Liver (tissue), 9 donors: ENCODE measurements around the gene SLC1A2. TPM values are rescaled to one million over a fixed set of nuclear protein-coding genes. Genes with fewer than 3 reads are reported as not detected.

ENCODE experiments used
- DNase-seq: peaks from one replicate; pipeline ENCODE4 v3.0.0-alpha.2; 2017; ENCODE audit warnings: low spot score
- H3K27ac ChIP-seq, 2 donors: one replicate each; pipeline ENCODE4 v1.7.0; 2013; ENCODE audit warnings: inconsistent platforms in 2 of 2, low read length in 2 of 2, control low read depth in 1 of 2, low read depth in 1 of 2, mild to moderate bottlenecking in 1 of 2
- H3K27me3 ChIP-seq, 4 donors: one replicate each; pipeline versions ENCODE4 v1.6.1 to v1.7.0; 2013; ENCODE audit warnings: low read length in 3 of 4, inconsistent platforms in 1 of 4, mild to moderate bottlenecking in 1 of 4, moderate library complexity in 1 of 4; ENCODE audit not compliant: control insufficient read depth in 4 of 4, insufficient read depth in 4 of 4
- H3K36me3 ChIP-seq, 4 donors: one replicate each; pipeline versions ENCODE4 v1.6.1 to v1.7.0; 2013; ENCODE audit warnings: low read length in 3 of 4, mild to moderate bottlenecking in 3 of 4, low read depth in 1 of 4, moderate library complexity in 1 of 4; ENCODE audit not compliant: control insufficient read depth in 4 of 4, insufficient read depth in 3 of 4
- H3K4me1 ChIP-seq, 4 donors: one replicate each; pipeline versions ENCODE4 v1.6.1 to v1.7.0; 2013; ENCODE audit warnings: low read length in 3 of 4, mild to moderate bottlenecking in 3 of 4, moderate library complexity in 1 of 4; ENCODE audit not compliant: control insufficient read depth in 4 of 4, insufficient read depth in 4 of 4
- H3K4me3 ChIP-seq, 3 donors: one replicate each; pipeline versions ENCODE4 v1.6.1 to v1.7.0; 2013; ENCODE audit warnings: low read length in 3 of 3, control low read depth in 1 of 3, low read depth in 1 of 3, mild to moderate bottlenecking in 1 of 3
- H3K9ac ChIP-seq, 2 donors: one replicate each; pipeline ENCODE4 v1.7.0; 2013; ENCODE audit warnings: low read length in 2 of 2, mild to moderate bottlenecking in 2 of 2, moderate library complexity in 2 of 2, control low read depth in 1 of 2, low read depth in 1 of 2
- H3K9me3 ChIP-seq, 4 donors: one replicate each; pipeline versions ENCODE4 v1.6.1 to v1.7.0; 2013; ENCODE audit warnings: low read length in 3 of 4; ENCODE audit not compliant: control insufficient read depth in 4 of 4
- EGR1 ChIP-seq, 2 donors: IDR thresholded peaks; 2 replicates each; pipeline ENCODE4 v1.6.1; 2016 to 2018; ENCODE audit warnings: antibody characterized with exemption in 2 of 2, low read depth in 2 of 2
- FOXA2 ChIP-seq: IDR thresholded peaks from 2 replicates; pipeline ENCODE4 v1.6.1; 2016; ENCODE audit warnings: antibody characterized with exemption
- GABPA ChIP-seq, 2 donors: IDR thresholded peaks in 1 of 2; conservative IDR thresholded peaks in 1 of 2; 2 replicates each; pipeline ENCODE4 v1.6.1; 2016; ENCODE audit warnings: antibody characterized with exemption in 2 of 2, mild to moderate bottlenecking in 1 of 2, moderate library complexity in 1 of 2
- HNF4A ChIP-seq, 2 donors: conservative IDR thresholded peaks; 2 replicates each; pipeline ENCODE4 v1.6.1; 2016; ENCODE audit warnings: antibody characterized with exemption in 2 of 2, mild to moderate bottlenecking in 2 of 2
- RAD21 ChIP-seq, 2 donors: IDR thresholded peaks; 2 replicates each; pipeline ENCODE4 v1.6.1; 2016; ENCODE audit warnings: antibody characterized with exemption in 2 of 2, mild to moderate bottlenecking in 2 of 2
- RXRA ChIP-seq, 2 donors: IDR thresholded peaks; 2 replicates each; pipeline ENCODE4 v1.6.1; 2017 to 2018; ENCODE audit warnings: antibody characterized with exemption in 2 of 2, mild to moderate bottlenecking in 1 of 2
- SP1 ChIP-seq: IDR thresholded peaks from 2 replicates; pipeline ENCODE4 v1.6.1; 2018; ENCODE audit warnings: antibody characterized with exemption, mild to moderate bottlenecking
- TAF1 ChIP-seq: conservative IDR thresholded peaks from 2 replicates; pipeline ENCODE4 v1.6.1; 2016; ENCODE audit warnings: antibody characterized with exemption, mild to moderate bottlenecking
- YY1 ChIP-seq: IDR thresholded peaks from 2 replicates; pipeline ENCODE4 v1.6.1; 2016; ENCODE audit warnings: antibody characterized with exemption, mild to moderate bottlenecking
- WGBS: extraction: QIAGEN DNeasy Blood & Tissue Kit; methylation state at CpG from one replicate; pipeline ENCODE4 v1.1.7; 2013; 5-methylcytosine and 5-hydroxymethylcytosine counted together
- polyA plus RNA-seq, 2 donors: library from polyadenylated mRNA; stranded (reverse) in 1 of 2; unstranded in 1 of 2; fragments of 200-250 nt in 1 of 2; fragments of >200 nt in 1 of 2; fragmentation: Nextera tagmentation in 1 of 2; extraction: Ambion mirVana in 1 of 2; gene quantifications; one replicate each; pipeline versions ENCODE4 v1.2.1 to v1.2.3, GENCODE V29; 2013 to 2015
- total RNA-seq, 2 donors: library from RNA; depleted of rRNA; stranded (reverse); fragments of >200 nt; gene quantifications; one replicate each; pipeline ENCODE4 v1.2.3, GENCODE V29; 2014
- TF ChIP-seq, protein P1 (sequence below): IDR thresholded peaks from 2 replicates; pipeline ENCODE4 v1.6.1; 2016; ENCODE audit warnings: antibody characterized with exemption
- donor health status: healthy.
- donor health status: healthy.
- donor health status: healthy.
- donor health status: healthy.
- donor health status: healthy.

Gene SLC1A2
- total and polyA plus RNA-seq, 4 donors: 6.4 to 19.5 (median 13.5) TPM

DNA sequence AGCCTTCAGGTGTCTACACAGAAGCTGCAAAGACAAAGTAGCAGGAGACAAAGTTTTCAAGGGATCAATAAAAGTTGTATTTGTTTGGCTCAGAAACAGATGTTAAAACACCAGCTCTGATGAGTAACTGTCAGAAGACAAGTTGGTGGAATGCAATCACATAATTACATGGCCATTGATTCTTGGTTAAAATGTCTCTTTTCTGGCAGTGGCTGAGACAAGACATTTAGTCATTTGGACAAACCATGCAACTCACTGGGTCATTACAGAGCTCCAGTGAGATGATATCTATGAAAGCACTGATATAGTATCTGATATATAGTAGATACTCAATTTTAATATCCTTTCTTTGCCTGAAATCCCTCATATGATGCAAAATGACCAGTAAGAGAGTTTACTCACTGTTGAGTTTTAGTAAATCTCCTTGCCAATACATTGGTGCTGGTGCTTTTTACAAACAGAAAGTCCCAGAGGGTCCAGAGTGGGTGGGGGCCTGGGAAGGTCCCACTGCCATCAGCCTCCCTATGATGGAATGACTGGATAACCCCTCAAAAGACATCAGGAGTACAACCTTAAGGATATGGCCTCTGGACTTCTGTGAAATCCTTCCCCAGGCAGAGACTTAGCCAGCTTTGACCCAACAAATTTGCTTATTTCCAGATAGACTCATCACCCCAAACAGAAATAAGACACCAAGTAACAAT is 95.0 kb downstream of the SLC1A2 start:
- peaks cover 0 to 2% (median 0%) of the 10 kb centered on the region in 4 donors for H3K36me3 ChIP-seq
- H3K9me3 ChIP-seq: no peaks in the 10 kb centered on the region
- no peak overlapping the region for H3K4me3 ChIP-seq
- no peak for DNase-seq
- no peak overlapping the region for H3K27ac ChIP-seq
- H3K4me1 ChIP-seq: no peaks in the 10 kb centered on the region
- H3K9ac ChIP-seq: no peak overlapping the region
- TF ChIP-seq, protein P1, sequence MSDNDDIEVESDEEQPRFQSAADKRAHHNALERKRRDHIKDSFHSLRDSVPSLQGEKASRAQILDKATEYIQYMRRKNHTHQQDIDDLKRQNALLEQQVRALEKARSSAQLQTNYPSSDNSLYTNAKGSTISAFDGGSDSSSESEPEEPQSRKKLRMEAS: no peak
- TF ChIP-seq RXRA (IDR thresholded peaks at IDR 0.05) (no peak), EGR1 (IDR thresholded peaks at IDR 0.05; ENCODE audit: low read depth in 2 of 2) (no peak), TAF1 (no peak), RAD21 (IDR thresholded peaks at IDR 0.05) (no peak), HNF4A (conservative IDR thresholded peaks at IDR 0.05) (no peak), FOXA2 (no peak), YY1 (no peak)
- no peaks in the 10 kb centered on the region for H3K27me3 ChIP-seq

DNA sequence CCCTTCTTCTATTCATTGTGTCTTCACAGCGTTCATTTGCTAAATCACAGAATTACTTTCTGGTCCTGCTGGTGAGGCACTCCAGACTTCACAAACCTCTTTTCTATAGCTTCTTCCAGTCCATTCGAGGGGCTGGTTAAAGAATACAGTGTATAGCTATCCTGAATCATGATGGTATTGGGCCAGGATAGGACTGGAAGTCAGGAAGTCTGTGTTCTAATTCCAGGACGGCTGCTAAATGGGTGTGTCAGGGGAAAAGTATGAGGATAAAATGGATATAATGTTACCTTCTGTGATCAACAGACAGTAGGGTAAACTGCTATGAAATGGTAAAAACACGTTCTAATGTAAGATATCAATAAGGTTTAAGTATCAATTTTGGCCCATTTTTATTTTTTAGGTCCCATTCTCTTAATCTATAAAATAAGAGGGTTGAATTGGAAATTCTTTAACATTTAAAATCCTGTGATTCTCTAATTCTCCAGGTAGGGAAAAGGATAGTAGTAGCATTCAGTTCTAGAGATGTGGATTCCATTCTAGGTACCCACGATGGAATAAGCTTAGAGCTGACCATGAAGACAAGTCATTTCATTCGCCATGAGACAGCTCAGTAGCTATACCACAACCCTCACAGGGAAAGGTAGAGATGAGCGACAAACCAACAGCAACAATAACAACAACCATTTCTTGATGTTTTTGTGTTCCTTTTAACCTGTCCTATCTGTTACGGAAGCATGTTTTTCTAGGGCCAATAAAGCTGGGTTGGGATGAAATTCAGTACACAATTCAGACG is 96.1 kb downstream of the SLC1A2 start:
- TF ChIP-seq YY1: no peak
- no peak for TF ChIP-seq SP1
- TF ChIP-seq, protein P1: no peak
- no peak for DNase-seq
- H3K27ac ChIP-seq: no peak overlapping the region
- H3K27me3 ChIP-seq: no peaks in the 10 kb centered on the region
- 91% methylated on average over 9 of the region's 9 CpGs for WGBS
- no peak overlapping the region for H3K9ac ChIP-seq
- no peaks in the 10 kb centered on the region for H3K9me3 ChIP-seq
- H3K36me3 ChIP-seq: peaks cover 0 to 2% (median 0%) of the 10 kb centered on the region in 4 donors
- no peaks in the 10 kb centered on the region for H3K4me1 ChIP-seq
- no peak overlapping the region for H3K4me3 ChIP-seq

DNA sequence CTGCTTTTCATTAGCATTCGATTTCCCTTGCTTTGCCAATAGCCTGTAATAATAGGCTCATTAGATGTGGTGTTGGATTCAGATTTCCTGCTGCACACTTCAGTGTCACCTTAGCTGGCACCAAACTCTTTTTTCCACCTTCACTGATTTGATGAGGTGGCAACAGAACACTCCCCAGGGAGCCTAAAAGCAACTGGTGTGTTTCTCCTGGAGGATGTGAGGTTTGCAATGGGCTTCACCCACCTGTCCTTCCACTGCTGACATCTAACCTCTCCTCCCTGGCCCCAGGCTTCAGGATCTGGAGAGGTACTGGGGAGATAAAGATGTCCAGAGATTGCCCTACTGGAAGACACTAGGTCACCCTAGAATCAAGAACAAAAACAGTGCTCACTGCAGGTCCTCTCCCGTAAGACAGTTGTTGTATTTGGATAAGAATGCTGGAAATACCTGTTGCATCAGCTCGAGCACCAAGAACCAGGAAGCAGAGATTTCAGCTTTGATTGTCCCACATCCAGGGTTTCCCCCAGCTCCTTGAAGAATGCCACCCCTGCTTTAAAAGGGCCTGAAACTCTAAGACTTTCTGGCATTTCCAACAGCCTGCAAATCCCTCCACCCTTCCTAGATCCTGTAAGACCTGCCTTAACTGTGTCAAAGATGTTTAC is 96.9 kb downstream of the SLC1A2 start:
- no peak for TF ChIP-seq GABPA (IDR thresholded peaks at IDR 0.05 in 1 of 2, conservative IDR thresholded peaks at IDR 0.05 in 1 of 2)
- no peak for TF ChIP-seq RAD21 (IDR thresholded peaks at IDR 0.05)
- TF ChIP-seq YY1: no peak
- no peak overlapping the region for H3K4me3 ChIP-seq
- H3K27ac ChIP-seq: no peak overlapping the region
- 88% methylated on average over 3 of the region's 3 CpGs for WGBS
- H3K36me3 ChIP-seq: peaks cover 0 to 2% (median 0%) of the 10 kb centered on the region in 4 donors
- H3K4me1 ChIP-seq: no peaks in the 10 kb centered on the region
- no peaks in the 10 kb centered on the region for H3K9me3 ChIP-seq
- no peak for DNase-seq
- no peaks in the 10 kb centered on the region for H3K27me3 ChIP-seq
- no peak overlapping the region for H3K9ac ChIP-seq
